HG02610 (cell line): ENCODE results near the gene LTBP3.
"Not testable (repeated sequence)": the region's sequence is repeated elsewhere in the genome, so short reads cannot be mapped to it uniquely, and the experiment has no call there.

Source experiments
- ATAC-seq: cut with Tn5 transposase; IDR thresholded peaks from one replicate; pipeline ENCODE4 v1.9.1; 2021; ENCODE audit warnings: mild to moderate bottlenecking, moderate library complexity; ENCODE audit not compliant: unreplicated experiment

Gene LTBP3

GRCh38 chr11:65538232-65538914 lies 19.8 kb downstream of the LTBP3 start:
- ATAC-seq, result no peak

GRCh38 chr11:65537620-65538231 lies 20.4 kb downstream of the LTBP3 start:
- no peak for ATAC-seq

DNA sequence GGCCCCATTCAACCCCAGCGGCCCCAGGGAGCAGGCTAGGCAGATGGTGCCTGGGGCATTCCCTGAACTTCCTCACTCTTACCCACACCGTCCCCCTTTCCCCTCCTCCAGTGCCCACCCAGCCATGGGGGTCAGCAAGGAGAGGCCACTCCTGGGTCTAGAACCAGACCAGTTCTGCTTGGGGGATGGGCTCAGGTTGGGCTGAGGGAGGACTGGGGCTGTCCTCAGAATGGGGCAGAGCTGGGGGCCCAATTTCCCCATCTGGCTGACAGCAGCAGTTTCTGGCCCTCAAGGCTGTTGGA lies 20.9 kb downstream of the LTBP3 start:
- ATAC-seq, result no peak

GRCh38 chr11:65536412-65537295 lies 21.5 kb downstream of the LTBP3 start:
- ATAC-seq, result no peak

- ATAC-seq, result no peak
Measured at GRCh38 chr11:65535102-65535501, 23.1 kb downstream of the LTBP3 start.

- no peak for ATAC-seq
Measured at GRCh38 chr11:65532388-65533064, 25.6 kb downstream of the LTBP3 start.

- ATAC-seq, result no peak
Measured at GRCh38 chr11:65530157-65530496, 28.0 kb downstream of the LTBP3 start.

- ATAC-seq, result no peak
Measured at GRCh38 chr11:65529475-65530156, 28.5 kb downstream of the LTBP3 start.

DNA sequence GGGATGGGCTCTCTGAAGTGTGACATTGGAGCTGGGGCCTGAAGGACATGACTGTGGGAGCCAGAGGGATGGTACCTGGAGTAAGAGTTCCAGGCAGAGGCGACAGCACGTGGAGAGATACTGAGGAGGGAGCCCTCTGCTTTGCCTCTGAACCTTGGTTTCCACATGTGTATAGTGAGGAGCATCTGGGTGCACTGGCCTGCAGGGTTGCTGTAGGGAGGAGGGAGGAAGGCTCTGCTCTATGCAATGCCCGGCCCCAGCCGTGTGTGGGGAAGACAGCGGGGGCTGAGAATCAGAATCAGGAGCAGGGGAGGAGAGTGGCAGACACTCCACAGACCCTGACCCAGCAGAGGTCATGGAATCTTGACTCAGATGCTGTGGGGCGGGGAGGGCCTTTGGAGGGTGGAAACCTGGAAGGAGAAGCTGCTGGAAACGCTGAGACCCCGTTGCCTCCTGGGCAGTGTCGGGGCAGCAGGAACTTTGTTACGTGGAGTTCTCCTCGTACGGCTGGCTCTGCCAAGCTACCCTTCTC lies 29.3 kb downstream of the LTBP3 start:
- no peak for ATAC-seq

- ATAC-seq, result no peak
Measured at GRCh38 chr11:65526744-65527143, 31.4 kb downstream of the LTBP3 start.

GRCh38 chr11:65525546-65526480 lies 32.3 kb downstream of the LTBP3 start:
- no peak for ATAC-seq

- ATAC-seq, result peak; percentile 60
Measured at GRCh38 chr11:65524741-65525545, 33.2 kb downstream of the LTBP3 start, which contains the start of gene SCYL1. SCYL1 (plus strand) TSS chr11:65525083; CDS start chr11:65525154, 71 bp downstream.

- no peak for ATAC-seq
Measured at GRCh38 chr11:65524014-65524740, 34.0 kb downstream of the LTBP3 start.

DNA sequence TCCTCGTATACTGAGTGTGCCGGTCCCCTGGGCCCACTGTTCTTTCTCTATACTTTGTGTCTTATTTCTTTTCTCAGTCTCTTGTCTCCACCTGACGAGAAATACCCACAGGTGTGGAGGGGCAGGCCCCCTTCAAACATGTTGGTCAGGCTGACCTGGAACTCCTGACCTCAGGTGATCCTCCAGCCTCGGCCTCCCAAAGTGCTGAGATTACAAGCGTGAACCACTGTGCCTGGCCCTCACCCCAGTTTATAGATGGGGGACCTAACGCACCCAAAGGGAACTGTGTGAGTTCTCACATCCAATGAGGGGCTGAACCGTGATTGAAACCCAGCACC lies 34.6 kb downstream of the LTBP3 start:
- not testable (repeated sequence) for ATAC-seq

DNA sequence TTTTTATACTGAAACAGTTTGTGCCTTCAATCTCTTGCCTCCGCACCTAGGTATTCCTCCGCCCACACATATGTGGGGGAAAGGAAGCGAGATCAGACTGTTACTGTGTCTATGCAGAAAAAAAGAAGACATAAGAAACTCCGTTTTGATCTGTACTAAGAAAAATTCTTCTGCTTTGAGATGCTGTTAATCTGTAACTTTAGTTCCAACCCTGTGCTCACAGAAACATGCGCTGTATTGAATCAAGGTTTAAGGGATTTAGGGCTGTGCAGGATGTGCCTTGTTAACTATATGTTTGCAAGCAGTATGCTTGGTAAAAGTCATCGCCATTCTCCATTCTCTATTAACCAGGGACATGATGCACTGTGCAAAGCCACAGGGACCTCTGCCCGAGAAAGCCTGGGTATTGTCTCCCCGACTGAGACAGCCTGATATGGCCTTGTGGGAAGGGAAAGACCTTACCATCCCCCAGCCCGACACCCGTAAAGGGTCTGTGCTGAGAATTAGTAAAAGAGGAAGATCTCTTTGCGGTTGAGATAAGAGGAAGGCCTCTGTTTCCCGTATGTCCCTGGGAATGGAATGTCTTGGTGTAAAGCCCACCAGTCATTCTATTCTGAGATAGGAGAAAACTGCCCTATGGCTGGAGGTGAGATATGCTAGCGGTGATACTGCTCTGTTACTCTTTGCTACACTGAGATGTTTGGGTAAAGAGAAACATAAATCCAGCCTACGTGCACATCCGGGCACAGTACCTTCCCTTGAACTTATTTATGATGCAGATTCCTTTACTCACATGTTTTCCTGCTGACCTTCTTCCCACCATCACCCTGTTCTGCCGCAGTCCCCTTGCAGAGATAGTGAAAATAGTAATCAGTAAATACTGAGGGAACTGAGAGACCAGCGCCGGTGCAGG lies 35.2 kb downstream of the LTBP3 start:
- not testable (repeated sequence) for ATAC-seq

GRCh38 chr11:65521777-65522521 lies 36.2 kb downstream of the LTBP3 start:
- ATAC-seq, result not testable (repeated sequence)
